HEK293 (cell line): ENCODE measurements around the gene MARCHF9.

Experiments used
- CTCF ChIP-seq: fragments of 450-650 bp; formaldehyde crosslinking; IDR thresholded peaks from 2 replicates; pipeline ENCODE4 v1.5.1; 2016; ENCODE audit warnings: missing biosample characterization, missing genetic modification characterization
- KLF16 ChIP-seq: fragments of 450-650 bp; formaldehyde crosslinking; IDR thresholded peaks from 2 replicates; pipeline ENCODE4 v1.5.1; 2017; ENCODE audit warnings: missing biosample characterization, missing genetic modification characterization
- SP2 ChIP-seq: fragments of 450-650 bp; formaldehyde crosslinking; IDR thresholded peaks from 2 replicates; pipeline ENCODE4 v1.5.1; 2016; ENCODE audit warnings: missing biosample characterization, missing genetic modification characterization
- SP7 ChIP-seq: fragments of 450-650 bp; formaldehyde crosslinking; IDR thresholded peaks from 2 replicates; pipeline ENCODE4 v1.5.1; 2016; ENCODE audit warnings: missing biosample characterization, missing genetic modification characterization
- TRIM28 ChIP-seq: IDR thresholded peaks from 2 replicates; pipeline ENCODE4 v1.6.1; 2011; ENCODE audit warnings: low read length, control low read depth, borderline replicate concordance
- ZNF157 ChIP-seq: fragments of 450-650 bp; formaldehyde crosslinking; IDR thresholded peaks from 2 replicates; pipeline ENCODE4 v1.5.1; 2016; ENCODE audit warnings: missing biosample characterization, missing genetic modification characterization
- ZNF324 ChIP-seq: fragments of 450-650 bp; formaldehyde crosslinking; IDR thresholded peaks from 2 replicates; pipeline ENCODE4 v1.5.1; 2016; ENCODE audit warnings: missing biosample characterization, missing genetic modification characterization

- TF ChIP-seq KLF16 (tag by site-specific recombination) = no peak
- TF ChIP-seq CTCF (tag by site-specific recombination) = no peak
- no peak for TF ChIP-seq SP2 (tag by site-specific recombination)
- TF ChIP-seq ZNF157 = no peak
- no peak for TF ChIP-seq ZNF324 (tag by site-specific recombination)
- TF ChIP-seq TRIM28 = no peak
- TF ChIP-seq SP7 (tag by site-specific recombination) = no peak
Observed at GRCh38 chr12:57723630-57723962, 31.3 kb upstream of the MARCHF9 start.
